ENCODE results near the gene TMEM60. TPM values are rescaled to one million over a fixed set of nuclear protein-coding genes. Genes with fewer than 3 reads are reported as not detected.
A peak's percentile ranks its signal among the peaks of the same experiment; 100 is the strongest.

Gene TMEM60
- total RNA-seq, 1 experiment from 2014 or later, result 13.9 TPM

- in situ Hi-C loops (cut with HindIII; ENCODE audit: low sequenced_read_pairs), result no loop called here
- no peak for DNase-seq (ENCODE audit: low spot score)
These were observed 20.8 kb upstream of the TMEM60 start for GRCh38 chr7:77819021-77819420.

- in situ Hi-C loops (cut with HindIII; ENCODE audit: low sequenced_read_pairs), result no loop called here
- no peak for DNase-seq (ENCODE audit: low spot score)
These were observed 14.9 kb upstream of the TMEM60 start for GRCh38 chr7:77813180-77813579.

- DNase-seq (ENCODE audit: low spot score), result no peak
- in situ Hi-C loops (cut with HindIII; ENCODE audit: low sequenced_read_pairs), result no loop called here
These were observed 14.1 kb upstream of the TMEM60 start for GRCh38 chr7:77812290-77812685.

DNA sequence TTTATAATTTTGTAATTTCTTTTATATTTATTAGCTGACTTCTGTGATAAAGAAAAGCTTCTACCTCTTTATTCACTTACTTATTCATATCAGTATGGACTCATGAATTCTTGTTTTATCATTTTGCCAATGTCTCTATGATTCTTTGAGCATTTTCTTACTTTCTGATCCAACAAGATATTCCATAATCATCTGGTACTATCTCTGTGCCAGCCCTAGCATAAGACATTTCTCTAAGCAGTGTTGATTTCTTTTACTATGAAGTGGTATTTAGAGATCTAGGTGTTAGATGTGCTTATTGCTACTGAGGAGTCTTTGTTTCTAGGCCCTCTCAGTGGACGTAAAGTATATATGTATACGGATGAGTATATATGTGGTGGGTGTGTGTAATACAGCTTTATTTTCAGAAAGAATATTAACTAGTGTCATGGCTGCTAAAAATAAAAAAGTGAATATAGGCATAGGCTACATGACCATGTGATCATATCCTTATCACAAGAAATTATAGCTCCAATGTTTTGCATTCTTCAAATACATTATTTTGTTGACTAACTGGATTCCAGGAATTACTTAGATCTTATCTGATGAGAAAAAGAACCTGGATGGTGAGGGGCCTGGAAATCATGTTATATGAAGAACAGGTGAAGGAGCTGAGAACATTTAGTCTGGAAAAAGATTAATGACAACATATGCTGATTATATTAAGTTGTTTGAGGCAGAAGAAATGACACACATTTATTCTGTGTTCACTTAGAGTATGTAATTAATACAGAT, 13.5 kb upstream of the TMEM60 start:
- in situ Hi-C loops (cut with HindIII; ENCODE audit: low sequenced_read_pairs), result no loop called here
- no peak for DNase-seq (ENCODE audit: low spot score)

GRCh38 chr7:77808517-77808916, 10.3 kb upstream of the TMEM60 start:
- in situ Hi-C loops (cut with HindIII; ENCODE audit: low sequenced_read_pairs), result no loop called here
- no peak for DNase-seq (ENCODE audit: low spot score)

DNA sequence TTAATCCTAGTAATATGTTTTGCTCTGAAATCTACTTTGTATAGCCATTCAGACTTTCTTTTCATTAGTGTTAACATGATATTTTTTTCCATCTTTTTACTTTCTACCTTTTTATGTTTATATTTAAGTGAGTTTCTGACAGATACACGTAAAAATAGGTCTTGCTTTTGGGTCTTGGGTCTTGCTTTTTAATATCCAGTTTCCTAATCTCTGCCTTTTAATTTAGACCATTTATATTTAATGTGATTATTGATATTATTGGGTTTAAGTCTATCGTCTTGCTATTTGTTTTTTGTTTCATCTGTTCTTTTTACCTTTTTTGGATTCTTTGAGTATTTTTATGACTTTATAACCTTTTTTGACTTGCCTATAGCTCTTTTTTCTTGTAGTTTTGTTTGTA, 8.2 kb upstream of the TMEM60 start:
- in situ Hi-C loops (cut with HindIII; ENCODE audit: low sequenced_read_pairs), result no loop called here

DNA sequence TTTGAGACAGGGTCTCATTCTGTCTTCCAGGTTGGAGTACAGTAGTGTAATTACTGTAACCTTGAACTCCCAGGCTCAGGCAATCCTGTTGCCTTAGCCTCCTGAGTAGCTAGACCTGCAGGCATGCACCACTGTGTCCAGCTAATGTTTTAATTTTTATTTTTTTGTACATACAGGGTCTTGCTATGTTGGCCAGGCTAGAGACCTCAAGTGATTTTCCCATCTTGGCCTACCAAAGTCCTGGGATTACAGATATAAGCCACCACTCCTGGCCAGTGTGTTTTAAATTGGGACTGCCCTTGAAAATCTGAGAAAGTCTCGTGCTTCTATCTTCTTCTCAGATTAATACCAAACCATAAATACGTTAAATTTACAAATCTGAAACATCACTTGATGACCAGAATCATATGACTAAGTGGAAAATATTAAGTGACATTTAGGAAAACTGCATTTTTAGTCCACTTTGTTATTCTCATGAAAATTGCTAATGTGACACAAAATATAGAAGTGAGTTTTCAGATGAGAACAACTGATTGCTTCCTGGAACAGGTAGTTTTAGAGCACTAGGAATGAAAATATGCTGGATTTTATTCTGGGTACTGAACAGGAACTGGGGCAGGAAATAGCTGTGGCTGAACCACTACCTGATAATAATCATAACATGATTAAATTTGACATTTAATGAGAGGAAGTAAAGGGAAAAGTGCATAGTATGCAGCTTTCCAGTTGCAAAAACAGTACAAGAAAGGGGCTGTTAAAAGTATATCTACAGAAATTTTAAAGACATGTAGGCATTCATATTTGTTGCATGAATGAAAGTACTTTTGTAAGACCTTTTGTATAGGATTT, 4.5 kb upstream of the TMEM60 start:
- DNase-seq (ENCODE audit: low spot score), result no peak
- in situ Hi-C loops (cut with HindIII; ENCODE audit: low sequenced_read_pairs), result no loop called here

More for the DNA sequence above, 8.2 kb upstream of the TMEM60 start:
- DNase-seq (ENCODE audit: low spot score), result no peak

DNA sequence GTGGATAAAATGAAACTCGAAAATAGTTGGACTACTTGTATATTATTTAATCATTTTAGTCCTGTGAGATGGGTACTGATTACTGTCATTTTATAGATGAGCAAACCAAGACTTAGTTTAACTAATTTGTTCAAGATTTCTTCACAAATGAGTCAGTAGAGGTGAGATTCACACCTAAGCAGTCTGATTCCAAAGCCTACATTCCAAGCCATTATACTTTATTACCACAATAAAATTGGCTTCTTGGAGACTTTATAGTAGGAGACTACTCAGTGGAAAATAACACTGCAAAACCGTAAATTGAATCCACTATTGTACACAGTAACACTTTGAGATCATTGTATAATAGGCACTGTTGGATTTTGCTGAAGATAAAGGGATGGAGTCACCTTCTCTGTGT, 2.5 kb upstream of the TMEM60 start:
- in situ Hi-C loops (cut with HindIII; ENCODE audit: low sequenced_read_pairs), result no loop called here
- no peak for DNase-seq (ENCODE audit: low spot score)

GRCh38 chr7:77800158-77800557, 1.9 kb upstream of the TMEM60 start:
- DNase-seq (ENCODE audit: low spot score), result no peak
- in situ Hi-C loops (cut with HindIII; ENCODE audit: low sequenced_read_pairs), result no loop called here

- in situ Hi-C loops (cut with HindIII; ENCODE audit: low sequenced_read_pairs), result no loop called here
- peak; percentile 62 for DNase-seq (ENCODE audit: low spot score)
These were observed 1.1 kb upstream of the TMEM60 start for GRCh38 chr7:77799078-77799964.

GRCh38 chr7:77797734-77798393, 370 bp downstream of the TMEM60 start:
- no peak for DNase-seq (ENCODE audit: low spot score)
- in situ Hi-C loops (cut with HindIII; ENCODE audit: low sequenced_read_pairs), result no loop called here

DNA sequence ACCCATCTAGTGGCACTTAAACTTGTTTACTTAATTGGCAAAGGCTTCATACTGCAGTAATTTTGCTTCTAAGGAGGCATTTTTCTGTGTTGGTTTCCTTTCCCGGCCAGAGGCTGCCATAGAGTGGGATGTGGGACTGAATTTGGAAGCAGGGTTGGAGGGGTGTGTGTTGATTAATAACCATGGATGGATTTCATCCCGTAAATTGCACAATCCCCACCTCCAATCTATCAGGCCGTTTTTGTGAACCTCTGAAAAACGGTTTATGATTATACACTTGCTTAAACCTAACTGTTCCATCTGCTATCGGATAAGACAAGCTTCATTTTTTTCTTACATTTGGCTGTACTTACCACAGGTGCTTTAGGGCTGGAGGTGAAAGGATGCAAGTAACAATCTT, 1.3 kb downstream of the TMEM60 start:
- peak; percentile 16 for DNase-seq (ENCODE audit: low spot score)
- in situ Hi-C loops (cut with HindIII; ENCODE audit: low sequenced_read_pairs), result no loop called here

- in situ Hi-C loops (cut with HindIII; ENCODE audit: low sequenced_read_pairs), result no loop called here
- DNase-seq (ENCODE audit: low spot score), result no peak
These were observed 2.1 kb downstream of the TMEM60 start for GRCh38 chr7:77796109-77796508.

GRCh38 chr7:77794000-77794399, 4.2 kb downstream of the TMEM60 start:
- in situ Hi-C loops (cut with HindIII; ENCODE audit: low sequenced_read_pairs), result no loop called here
- DNase-seq (ENCODE audit: low spot score), result no peak

GRCh38 chr7:77791956-77792355, 6.3 kb downstream of the TMEM60 start:
- DNase-seq (ENCODE audit: low spot score), result no peak
- in situ Hi-C loops (cut with HindIII; ENCODE audit: low sequenced_read_pairs), result no loop called here

GRCh38 chr7:77791336-77791735, 6.9 kb downstream of the TMEM60 start:
- DNase-seq (ENCODE audit: low spot score), result no peak
- in situ Hi-C loops (cut with HindIII; ENCODE audit: low sequenced_read_pairs), result no loop called here

GRCh38 chr7:77788327-77788902, 9.8 kb downstream of the TMEM60 start:
- no peak for DNase-seq (ENCODE audit: low spot score)
- in situ Hi-C loops (cut with HindIII; ENCODE audit: low sequenced_read_pairs), result no loop called here

DNA sequence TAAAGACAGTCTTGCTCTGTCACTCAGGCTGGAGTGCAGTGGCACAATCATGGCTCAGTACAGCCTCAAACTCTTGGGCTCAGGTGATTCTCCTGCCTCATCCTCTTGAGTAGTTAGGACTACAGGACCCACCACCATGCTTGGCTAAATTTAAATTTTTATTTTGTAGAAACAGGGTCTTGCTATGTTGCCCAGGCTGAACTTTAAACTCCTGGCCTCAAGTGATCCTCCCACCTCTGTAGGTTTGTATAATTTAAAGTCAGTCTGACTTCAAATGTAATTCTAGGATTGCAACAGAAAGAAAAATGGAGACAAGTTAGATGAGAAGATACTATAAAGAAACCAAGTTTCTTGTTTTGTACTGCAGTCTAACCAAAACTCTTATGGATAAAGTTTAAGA, 11.5 kb downstream of the TMEM60 start:
- in situ Hi-C loops (cut with HindIII; ENCODE audit: low sequenced_read_pairs), result no loop called here

DNA sequence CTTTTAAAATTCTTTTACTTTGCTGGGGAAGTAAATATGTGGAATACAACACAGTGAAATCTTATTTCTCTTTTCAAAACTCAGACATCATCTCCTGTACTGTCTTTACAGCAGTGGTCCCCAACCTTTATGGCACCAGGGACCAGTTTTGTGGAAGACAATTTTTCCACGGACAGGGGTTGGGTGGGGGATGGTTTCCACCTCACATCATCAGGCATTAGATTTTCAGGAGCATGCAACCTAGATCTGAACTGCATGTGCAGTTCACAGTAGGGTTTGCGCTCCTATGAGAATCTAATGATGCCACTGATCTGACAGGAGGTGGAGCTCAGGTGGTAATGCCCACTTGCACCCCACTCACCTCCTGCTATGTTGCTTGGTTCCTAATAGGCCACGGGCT, 12.2 kb downstream of the TMEM60 start:
- no peak for DNase-seq (ENCODE audit: low spot score)
- in situ Hi-C loops (cut with HindIII; ENCODE audit: low sequenced_read_pairs), result no loop called here

More for the DNA sequence above, 11.5 kb downstream of the TMEM60 start:
- no peak for DNase-seq (ENCODE audit: low spot score)

All from G401 (cell line).